PFSK-1 (cell line): Measurements from ENCODE around the gene ATG9B.

ENCODE experiments used
- FOXP2 ChIP-seq: optimal IDR thresholded peaks from 2 replicates; pipeline ENCODE3; 2011; ENCODE audit warnings: borderline replicate concordance, control low read depth, inconsistent platforms; ENCODE audit not compliant: insufficient read depth; ENCODE audit errors: extremely low read length, extremely low read depth
- POLR2AphosphoS5 ChIP-seq: IDR thresholded peaks from 2 replicates; pipeline ENCODE4 v1.6.1; 2012; ENCODE audit warnings: low read depth, mild to moderate bottlenecking, control low read depth, low read length, moderate library complexity
- REST ChIP-seq, 2 experiments: IDR thresholded peaks; 2 replicates each; pipeline versions ENCODE4 v1.6.1 to v1.8.0; 2011 to 2012; ENCODE audit warnings: low read depth in 2 of 2, low read length in 2 of 2, control low read depth in 1 of 2, inconsistent platforms in 1 of 2, mild to moderate bottlenecking in 1 of 2, moderate library complexity in 1 of 2; ENCODE audit not compliant: insufficient read depth in 1 of 2
- SIN3A ChIP-seq: IDR thresholded peaks from 2 replicates; pipeline ENCODE4 v1.6.1; 2012; ENCODE audit warnings: mild to moderate bottlenecking, low read length, moderate library complexity, borderline replicate concordance; ENCODE audit not compliant: insufficient read depth
- TAF1 ChIP-seq: IDR thresholded peaks from 2 replicates; pipeline ENCODE4 v1.6.1; 2012; ENCODE audit warnings: low read length, control low read depth, borderline replicate concordance; ENCODE audit not compliant: insufficient read depth

The ATG9B gene

GRCh38 chr7:150968734-150969372, 55.4 kb downstream of the ATG9B start:
- TF ChIP-seq SIN3A = no peak
- no peak for TF ChIP-seq POLR2AphosphoS5
- TF ChIP-seq REST (IDR thresholded peaks at IDR 0.05; ENCODE audit: insufficient read depth in 1 of 2, low read depth in 2 of 2, low read length in 2 of 2) = no peak
- no peak for TF ChIP-seq FOXP2

GRCh38 chr7:150968056-150968733, 56.1 kb downstream of the ATG9B start:
- TF ChIP-seq SIN3A (no peak), POLR2AphosphoS5 (no peak), TAF1 (no peak), FOXP2 (no peak), REST (IDR thresholded peaks at IDR 0.05; ENCODE audit: insufficient read depth in 1 of 2, low read depth in 2 of 2, low read length in 2 of 2) (no peak)

GRCh38 chr7:150967349-150967748, 56.9 kb downstream of the ATG9B start:
- no peak for TF ChIP-seq TAF1
- no peak for TF ChIP-seq SIN3A
- TF ChIP-seq POLR2AphosphoS5 = no peak
- no peak for TF ChIP-seq REST (IDR thresholded peaks at IDR 0.05; ENCODE audit: insufficient read depth in 1 of 2, low read depth in 2 of 2, low read length in 2 of 2)
- TF ChIP-seq FOXP2 = no peak

- TF ChIP-seq FOXP2 = no peak
- no peak for TF ChIP-seq POLR2AphosphoS5
- TF ChIP-seq REST (IDR thresholded peaks at IDR 0.05; ENCODE audit: insufficient read depth in 1 of 2, low read depth in 2 of 2, low read length in 2 of 2) = no peak
- TF ChIP-seq TAF1 = no peak
- TF ChIP-seq SIN3A = no peak
Observed at GRCh38 chr7:150966002-150966401, 58.3 kb downstream of the ATG9B start.
